GM21447 (cell line): ENCODE results near the gene GOLGA1.
A peak's percentile ranks its signal among the peaks of the same experiment; 100 is the strongest.
"Not testable (repeated sequence)": the region's sequence is repeated elsewhere in the genome, so short reads cannot be mapped to it uniquely, and the experiment has no call there.

Source experiments
- ATAC-seq: cut with Tn5 transposase; IDR thresholded peaks from one replicate; pipeline ENCODE4 v1.9.1; 2021; ENCODE audit not compliant: unreplicated experiment

Gene GOLGA1

DNA sequence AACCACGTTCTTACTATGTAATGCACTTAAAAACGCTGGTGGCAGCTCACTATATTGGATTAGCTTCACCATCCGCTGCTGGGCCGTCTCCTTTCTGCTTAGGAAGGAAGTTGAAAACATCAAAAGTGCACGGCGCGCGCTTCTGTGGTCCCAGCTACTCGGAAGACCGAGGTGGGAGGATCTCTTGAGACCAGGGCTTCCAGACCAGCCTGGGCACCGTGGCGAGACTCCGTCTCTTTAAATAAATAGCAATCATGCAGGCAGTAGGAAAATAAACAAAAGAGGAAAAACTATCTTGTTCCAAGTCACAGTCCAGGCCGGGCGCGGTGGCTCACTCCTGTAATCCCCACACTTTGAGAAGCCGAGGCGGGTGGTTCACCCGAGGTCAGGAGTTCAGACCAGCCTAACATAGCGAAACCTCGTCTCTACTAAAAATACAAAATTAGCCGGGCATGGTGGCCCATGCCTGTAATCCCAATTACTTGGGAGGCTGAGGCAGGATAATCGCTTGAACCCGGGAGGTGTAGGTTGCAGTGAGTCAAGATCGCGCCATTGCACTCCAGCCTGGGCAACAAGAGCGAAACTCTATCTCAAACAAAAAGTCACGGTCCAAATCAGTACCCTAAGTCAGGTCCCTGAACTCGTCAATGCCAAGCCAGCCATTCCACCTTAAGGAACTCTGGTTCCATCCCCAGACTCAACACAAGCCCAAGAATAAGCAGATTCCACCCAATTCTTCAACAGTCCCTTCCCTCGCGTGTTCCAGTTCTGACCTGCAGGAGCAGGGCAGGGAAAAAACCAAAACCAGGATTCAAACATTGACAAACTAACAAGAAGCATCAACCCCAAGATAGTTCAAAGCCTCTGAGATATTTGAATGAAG is 1.0 kb upstream of the GOLGA1 start:
- peak; percentile 34 for ATAC-seq

DNA sequence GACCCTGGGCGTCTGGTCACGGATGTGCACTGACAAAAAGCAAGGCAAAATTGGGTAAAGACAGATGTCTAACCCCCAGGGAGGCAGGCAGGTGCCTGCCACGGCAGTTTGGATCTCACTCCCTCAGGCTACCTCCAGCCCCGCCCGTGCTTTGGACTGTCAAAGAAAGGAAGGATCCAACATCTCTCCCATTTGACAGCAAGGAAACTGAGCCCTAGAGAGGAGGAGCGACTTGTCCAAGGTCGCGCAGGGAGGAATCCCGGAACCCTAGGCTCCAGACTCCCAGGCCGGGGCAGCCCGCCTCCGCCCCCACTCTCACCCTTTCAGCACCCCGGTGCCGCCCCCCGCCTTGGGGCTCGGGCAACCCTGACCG is 376 bp downstream of the GOLGA1 start:
- peak; percentile 37 for ATAC-seq

DNA sequence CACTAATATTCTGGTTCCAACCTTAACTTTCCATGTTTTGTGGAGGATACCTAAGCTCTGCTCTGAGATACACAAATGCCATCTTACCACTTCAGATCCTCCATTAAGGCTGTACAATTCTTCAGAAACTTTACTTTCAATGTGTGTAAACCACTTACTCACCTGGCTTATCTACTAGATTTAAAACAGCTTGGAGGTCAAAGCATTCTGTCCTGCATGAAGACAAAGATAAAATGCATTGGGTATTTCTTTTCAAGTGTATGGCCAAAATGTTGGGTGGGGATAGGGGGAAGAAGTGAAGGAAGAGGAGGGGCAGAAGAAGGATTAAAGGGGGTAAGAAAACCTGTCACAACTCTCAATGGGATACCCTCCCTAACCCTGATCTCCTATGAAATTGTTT is 939 bp downstream of the GOLGA1 start:
- no peak for ATAC-seq

DNA sequence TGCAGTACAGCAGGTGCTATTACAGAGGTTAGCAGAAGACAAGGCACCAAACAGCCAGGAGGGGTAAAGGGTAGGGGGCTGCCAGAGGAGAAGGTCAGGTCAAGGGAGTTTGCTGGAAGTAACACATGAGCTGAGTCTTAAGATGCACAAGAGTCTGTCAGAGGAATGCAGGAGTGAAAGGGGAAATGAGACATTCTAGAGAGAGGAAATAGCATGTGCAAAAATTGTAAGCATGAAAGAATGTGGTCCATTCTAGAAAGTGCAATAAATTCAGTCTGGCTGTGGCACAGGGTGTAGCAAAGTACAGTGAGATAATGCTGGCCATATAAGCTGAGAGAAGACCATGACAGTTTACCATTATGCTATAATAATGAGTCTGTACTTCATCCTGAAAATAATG is 6.6 kb downstream of the GOLGA1 start:
- ATAC-seq = no peak

DNA sequence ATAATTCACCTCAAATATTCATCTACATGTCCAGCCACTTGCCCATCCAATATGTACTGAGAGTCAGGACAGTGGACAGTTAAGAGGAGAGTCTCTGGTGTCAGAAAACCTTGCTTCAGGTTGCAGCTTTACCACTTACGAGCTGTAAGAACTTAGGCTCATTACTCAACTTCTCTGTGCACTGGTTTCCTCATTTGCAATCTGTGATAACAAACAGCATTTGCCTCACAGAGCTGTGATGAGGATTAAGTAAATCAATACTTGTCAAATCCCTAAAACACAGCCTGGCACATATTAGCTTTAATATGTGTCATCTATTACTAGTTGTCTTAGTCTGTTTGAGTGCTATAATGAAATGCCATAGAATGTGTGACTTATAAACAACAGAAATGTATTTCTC is 8.6 kb downstream of the GOLGA1 start:
- no peak for ATAC-seq

DNA sequence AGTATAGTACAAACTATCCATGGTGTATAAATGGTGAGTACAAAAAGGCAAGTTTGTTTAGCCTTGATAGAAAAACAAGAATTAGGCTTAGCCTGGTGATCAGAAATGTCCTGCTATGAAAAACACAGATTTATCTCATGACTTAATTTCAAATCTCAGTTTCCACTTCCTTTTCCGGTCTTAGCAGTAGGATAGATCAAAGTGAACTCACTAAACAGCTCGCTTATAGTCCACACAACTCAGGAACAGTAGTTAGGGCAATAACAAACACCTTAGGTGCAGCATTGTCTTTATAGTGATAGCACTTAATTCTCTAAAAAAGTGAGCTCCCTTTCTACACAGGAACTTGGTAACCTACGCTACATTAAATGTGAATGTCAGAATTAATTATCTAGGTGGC is 11.4 kb downstream of the GOLGA1 start:
- ATAC-seq = no peak

DNA sequence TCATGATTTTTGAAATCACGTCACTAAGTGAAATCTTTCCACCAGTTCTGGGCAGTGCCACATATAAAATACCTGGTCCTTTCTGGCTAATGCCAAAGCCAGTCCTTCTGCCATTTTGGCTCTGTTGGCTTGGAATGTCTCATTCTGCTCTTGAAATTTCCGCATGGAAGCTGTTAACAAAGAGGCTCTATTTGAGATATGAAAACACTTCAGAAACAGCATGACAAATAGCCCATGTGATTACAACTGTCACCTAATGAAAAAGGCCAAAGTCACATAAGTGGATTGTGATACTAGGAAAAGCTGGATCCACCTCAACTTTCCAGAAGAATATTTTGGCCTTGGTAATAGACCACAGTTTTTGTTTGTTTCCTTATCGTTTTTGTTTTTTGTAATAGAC is 12.8 kb downstream of the GOLGA1 start:
- no peak for ATAC-seq

DNA sequence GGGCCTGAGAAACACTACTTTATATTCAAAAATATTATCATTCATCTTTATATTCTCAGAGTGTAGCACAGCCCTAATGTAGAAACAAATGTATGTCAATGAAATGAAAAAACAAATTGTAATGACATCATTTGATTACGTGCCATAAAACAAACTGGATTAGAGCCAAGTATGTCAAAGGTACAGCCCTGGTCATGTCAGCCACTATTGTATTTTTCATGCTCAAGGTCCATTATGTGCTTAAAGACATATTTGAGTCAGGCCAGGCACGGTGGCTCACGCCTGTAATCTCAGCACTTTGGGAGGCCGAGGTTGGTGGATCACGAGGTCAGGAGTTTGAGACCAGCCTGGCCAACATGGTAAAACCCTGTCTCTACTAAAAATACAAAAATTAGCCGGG is 20.5 kb downstream of the GOLGA1 start:
- ATAC-seq = not testable (repeated sequence)

DNA sequence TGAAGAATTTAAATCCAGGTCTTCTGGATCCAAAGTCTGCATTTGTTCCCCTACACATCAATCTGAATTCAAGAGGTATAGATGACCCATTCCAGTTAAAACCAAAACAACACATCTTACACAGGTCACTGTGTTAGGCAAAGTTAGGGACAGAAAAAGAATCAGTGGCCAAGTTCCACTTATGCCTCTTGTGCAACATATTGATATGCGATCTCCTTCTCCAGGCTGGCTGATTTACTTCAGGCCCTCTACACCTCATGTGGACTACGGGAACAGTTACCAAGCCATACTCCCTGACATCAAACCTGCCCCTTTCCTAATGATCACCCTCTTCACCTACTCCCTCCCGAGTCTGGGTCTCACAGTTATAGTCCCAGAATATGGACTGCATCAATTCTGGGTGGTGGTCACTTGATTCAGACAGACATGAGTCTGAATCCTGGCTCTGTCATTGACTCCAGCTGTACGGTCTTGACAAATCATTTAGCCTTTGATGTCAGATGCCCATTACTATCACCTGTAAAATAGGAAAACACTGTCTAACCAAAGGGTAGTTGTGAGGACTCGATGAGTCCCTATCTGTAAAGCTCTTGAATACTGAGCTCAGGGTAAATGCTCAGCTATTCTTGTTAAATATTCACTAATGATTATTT is 26.0 kb downstream of the GOLGA1 start:
- no peak for ATAC-seq

DNA sequence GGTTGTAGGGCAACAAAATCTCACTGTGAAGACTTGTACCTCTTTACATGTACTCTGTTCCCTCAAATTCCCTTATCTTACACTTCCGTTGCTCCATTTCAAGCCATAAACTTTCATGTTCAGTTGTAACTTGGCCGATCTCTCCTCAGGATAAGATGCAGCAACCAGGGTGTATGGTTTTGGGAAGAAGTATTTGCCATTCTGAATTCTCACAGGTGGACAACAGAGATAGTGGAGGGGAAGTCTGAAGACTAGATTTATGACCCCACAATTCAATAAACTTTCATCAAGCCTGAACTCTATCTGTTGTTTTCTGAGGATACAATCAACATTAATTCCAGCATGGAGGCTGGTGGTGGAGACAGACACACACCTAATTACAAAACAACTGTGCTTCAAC is 27.5 kb downstream of the GOLGA1 start:
- no peak for ATAC-seq

DNA sequence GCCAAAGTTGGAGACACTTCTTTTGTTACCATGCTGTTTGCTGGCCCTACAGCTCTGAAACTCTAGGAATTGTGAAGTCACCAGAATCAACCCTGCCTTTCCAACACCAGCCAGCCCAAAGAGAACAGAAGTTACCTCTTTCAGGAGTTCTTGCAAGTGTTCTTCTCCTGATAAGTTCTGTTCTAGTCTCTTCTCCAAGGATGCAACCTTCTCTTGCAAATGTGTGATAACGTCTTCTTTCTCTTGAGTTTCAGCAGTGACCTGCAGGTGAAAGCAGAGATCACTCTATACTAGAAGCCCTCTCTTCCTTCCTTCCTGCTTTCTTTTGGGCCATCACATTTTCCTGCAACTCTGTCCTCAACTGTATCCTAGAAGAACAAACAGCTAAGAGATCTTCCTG is 29.1 kb downstream of the GOLGA1 start:
- ATAC-seq = no peak

DNA sequence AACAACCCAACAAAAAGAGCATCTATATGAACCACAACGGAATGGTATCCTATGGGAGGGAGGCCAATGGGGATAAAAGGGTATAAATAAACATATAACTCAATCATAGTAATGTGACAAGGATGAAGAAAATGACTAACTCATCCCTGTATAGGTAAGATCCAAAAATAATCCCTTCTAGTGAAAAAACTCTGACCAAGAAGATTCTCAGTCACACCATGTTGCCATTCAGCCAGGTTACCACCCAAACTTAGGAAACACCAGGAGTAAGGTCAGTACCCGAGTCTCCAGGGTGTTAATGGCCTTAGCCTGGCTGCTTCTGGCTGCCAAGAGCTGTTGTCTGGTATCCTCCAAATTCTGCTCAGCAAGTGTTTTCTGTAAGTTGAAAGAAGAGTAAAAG is 32.8 kb downstream of the GOLGA1 start:
- ATAC-seq = no peak

DNA sequence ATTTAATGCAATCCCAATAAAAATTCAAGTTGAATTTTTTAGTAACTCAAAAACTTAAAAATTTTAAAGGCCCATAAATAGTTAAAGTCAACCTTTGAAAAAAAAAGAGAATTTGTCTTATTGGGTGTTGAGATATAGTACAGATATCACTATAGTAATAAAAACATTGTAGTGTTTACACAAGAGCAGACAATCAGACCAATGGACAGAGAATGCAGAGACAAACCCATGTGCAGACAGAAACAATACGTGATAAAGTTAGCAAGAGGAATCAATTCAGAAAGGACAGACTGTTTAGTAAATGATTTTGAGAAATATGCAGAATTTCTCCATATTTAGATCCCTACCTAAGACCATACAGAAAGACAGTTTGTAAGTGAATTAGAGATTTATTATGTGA is 33.9 kb downstream of the GOLGA1 start:
- ATAC-seq = no peak

DNA sequence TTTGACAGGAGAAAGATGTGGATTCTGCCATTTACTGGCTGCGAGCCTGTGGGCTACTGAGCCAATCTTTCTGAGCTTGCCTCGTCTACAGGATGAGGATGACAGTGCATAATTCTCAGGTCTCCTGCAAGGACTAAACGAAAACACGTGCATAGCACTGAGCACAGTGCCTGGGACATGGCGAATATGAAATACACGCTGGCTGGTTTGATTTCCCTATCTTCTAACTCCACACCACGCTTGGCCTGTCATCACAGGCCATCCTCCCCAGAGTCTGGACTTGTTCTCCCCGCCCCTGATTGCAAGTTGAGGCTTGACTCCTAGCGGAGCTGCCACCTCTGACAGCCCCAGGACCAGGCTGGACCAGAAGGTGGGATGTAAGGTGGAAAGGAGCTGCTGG is 41.0 kb downstream of the GOLGA1 start:
- no peak for ATAC-seq

DNA sequence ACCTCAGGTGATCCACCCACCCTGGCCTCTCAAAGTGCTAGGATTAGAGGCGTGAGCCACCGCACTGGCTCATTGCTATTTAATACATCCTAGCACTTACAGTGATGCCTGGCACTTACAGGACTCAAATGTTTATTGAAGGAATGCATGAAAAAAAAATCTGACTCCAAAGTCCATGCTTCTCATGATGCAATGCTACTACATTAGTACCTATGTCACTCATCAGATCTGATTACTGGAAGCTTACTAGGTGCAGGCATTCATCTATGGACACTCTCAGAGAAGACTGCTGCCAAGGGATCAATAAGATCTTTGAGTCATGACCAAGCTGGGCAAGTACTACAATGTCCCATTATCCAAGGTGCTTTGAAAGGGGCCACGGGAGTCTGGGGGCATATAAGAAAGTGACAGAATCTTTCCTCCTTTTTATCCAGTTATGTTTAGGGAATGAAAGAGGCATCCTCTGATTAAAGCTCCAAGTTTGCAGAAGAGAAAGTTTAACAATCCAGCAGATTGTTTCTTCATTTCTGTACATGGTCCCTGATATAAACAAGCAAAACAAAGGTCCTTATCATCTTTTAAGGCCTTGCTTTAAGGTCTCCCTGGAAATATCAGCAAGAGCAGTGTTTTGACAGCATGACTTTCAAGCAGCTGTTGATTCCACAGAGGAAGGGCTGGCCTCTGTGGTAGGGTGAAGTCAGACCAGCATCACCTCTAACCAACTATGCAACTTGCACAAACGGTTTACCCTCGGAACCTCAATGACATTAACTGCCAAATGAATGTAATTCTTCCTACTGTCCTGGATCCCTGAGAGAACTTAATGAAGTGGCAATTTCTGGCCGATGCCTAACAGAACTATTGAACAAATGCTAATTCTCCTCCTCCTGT is 43.1 kb downstream of the GOLGA1 start:
- no peak for ATAC-seq

DNA sequence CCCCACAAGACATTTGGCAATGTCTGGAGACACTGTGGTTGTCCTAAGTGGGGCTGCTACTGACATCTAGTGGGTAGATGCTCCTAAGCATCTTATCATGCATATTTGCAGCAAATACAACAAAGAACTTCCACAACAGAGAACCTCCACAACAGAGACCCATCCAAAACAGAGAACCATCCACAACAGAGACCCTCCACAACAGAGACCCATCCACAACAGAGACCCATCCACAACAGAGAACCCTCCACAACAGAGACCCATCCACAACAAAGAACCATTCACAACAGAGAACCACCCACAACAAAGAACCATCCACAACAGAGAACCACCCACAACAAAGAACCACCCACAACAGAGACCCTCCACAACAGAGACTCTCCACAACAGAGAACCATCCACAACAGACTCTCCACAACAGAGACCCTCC is 46.1 kb downstream of the GOLGA1 start:
- no peak for ATAC-seq

DNA sequence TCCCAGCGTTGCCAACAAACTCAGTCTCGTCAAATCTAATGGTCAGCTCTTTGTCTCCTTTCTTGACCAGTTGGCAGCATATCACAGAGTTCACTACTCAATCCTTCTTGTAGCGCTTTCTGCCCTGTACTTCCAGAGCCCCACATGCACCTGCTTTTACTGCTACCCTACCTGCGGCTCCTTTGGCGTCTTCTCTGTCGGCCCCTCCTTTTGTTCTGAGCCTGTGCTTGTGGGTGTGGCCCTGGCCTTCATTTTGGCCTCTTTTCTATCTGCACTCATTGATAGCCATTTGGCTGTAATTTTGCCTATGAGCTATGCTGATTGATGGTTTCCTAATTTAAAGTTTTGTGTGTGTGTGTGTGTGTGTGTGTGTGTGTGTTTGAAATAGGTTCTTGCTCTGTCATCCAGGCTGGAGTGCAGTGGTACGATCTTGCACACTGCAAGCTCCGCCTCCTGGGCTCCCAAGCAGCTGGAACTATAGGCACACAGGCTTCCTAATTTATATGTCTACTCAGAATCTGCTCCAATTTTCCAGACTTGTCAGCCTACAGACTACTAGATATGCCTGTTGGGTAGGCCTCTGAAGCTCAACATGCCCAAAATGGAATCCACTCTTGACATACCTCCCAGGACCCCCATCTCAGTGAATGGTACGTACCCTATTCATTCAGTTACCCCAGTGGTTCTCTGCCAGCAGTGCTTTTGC is 46.7 kb downstream of the GOLGA1 start:
- no peak for ATAC-seq

DNA sequence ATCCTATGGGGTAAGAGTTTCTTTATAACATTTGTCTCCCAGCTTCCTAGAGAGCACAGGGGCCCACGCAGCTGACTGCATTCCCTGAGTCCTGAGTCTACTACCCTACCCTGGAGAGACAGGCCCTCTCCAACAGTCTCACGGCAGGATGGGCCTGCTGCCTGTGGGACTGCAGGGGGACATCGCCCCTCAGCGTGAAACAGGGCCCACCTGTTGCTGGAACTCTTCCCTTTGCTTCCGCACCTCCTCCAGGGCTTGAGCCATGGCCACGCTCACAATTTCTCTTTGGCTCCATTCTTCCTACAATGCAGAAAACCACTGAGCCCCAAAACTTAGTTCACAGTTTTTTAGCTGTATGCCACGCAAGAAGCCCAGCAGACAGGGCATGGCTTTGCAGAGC is 50.7 kb downstream of the GOLGA1 start:
- no peak for ATAC-seq

DNA sequence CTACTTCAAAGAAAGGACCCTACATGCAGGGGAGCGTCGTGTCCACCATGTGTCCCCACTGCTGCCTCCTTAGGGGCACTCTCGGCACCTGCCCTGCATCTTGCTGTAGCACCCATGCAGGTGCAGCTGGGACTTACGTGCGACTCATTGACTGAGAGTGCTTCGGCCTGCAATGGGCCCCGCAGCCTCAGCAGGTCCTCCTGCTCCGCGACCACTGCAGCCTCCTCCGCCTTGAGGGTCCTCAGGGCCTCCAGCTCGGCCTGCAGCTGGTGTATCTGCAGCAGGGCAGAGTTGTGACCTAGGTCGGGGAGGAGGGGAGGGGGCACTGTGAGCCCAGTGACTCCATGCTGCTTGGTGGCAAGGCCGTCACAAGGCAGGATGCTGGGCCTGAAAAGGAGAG is 51.9 kb downstream of the GOLGA1 start:
- ATAC-seq = no peak

DNA sequence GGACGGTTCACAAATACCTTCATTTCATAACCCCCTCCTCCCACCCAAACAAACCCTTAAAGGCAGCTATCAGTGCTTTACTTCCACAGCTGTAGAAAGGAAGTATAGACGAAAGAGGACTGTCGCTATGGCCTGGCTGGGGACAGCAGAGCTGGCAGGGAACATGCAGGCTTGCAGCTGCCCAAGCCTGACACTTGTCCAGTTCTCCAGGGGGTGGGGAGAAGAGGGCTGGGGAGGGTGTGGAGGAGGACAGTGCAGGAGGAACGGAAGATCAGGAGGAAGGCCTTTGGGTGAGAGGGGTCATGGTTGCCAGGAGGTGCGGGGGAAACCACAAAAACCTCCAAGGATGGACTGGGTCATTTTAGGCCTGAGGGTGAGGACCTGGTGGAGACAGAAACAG is 53.1 kb downstream of the GOLGA1 start:
- ATAC-seq = no peak

DNA sequence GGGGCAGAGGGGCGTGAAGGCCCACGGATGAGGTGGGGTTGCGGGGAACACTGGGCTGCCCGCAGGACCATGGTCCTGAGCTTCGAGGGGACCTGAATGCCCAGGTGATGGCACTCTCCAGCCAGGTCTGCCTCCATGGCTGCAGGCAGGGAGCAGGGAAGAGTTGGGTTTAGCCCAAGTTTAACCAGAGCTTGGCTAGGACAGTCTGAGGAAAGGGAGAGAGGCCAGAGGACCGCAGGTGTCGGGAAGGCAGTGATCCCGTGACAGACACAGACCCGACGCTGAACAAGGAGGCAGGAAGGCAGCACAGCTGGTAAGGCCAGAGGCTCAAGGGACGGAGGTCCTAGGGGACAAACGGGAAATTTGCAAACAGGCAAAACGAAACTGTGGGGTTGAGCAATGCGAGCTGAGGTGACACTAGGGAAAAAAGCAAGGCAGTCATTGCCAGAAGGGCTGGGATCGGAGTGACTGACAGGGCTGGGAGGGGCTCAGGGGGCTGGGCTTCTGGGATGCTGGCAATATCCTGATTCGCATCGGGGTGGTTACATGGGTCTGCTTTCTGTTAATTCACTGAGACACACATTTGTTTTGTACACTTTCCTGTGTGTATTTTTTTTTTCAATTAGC is 53.9 kb downstream of the GOLGA1 start:
- ATAC-seq = no peak
